Esophagus squamous epithelium (tissue), 4 donors: Measurements from ENCODE around the gene SLC25A19.

Experiments
- CTCF ChIP-seq, 6 experiments: fragments of 450-650 bp in 4 of 6; fragments of 200-600 bp in 2 of 6; sonication (generic) in 2 of 6; IDR thresholded peaks; one replicate each; pipeline ENCODE4 v1.5.1; 2016 to 2019; ENCODE audit warnings: antibody characterized with exemption in 6 of 6, mild to moderate bottlenecking in 4 of 6, moderate library complexity in 4 of 6
- POLR2A ChIP-seq, 4 donors: fragments of 450-650 bp; IDR thresholded peaks; one replicate each; pipeline ENCODE4 v1.6.1; 2017; ENCODE audit warnings: antibody characterized with exemption in 4 of 4, mild to moderate bottlenecking in 4 of 4, moderate library complexity in 3 of 4

- TF ChIP-seq CTCF (IDR thresholded peaks at IDR 0.05) (no peak), POLR2A (IDR thresholded peaks at IDR 0.05) (no peak)
Observed at GRCh38 chr17:75288359-75288758, 874 bp downstream of the SLC25A19 start.
